Measurements from ENCODE around the gene TBC1D22A. TPM values are rescaled to one million over a fixed set of nuclear protein-coding genes. Genes with fewer than 3 reads are reported as not detected.

The TBC1D22A gene
- total RNA-seq, 1 donor from 2014 or later = 14.0 TPM

GRCh38 chr22:46858181-46858771 is 95.8 kb downstream of the TBC1D22A start:
- ATAC-seq (ENCODE audit: poor library complexity) = no peak
- intact Hi-C loops (cut with DNase I) = no loop called here

GRCh38 chr22:46860562-46860961 is 98.1 kb downstream of the TBC1D22A start:
- intact Hi-C loops (cut with DNase I) = no loop called here
- DNase-seq (no peak), ATAC-seq (ENCODE audit: poor library complexity) (no peak)

More at GRCh38 chr22:46858181-46858771, 95.8 kb downstream of the TBC1D22A start:
- DNase-seq = no peak

- DNase-seq (no peak), ATAC-seq (ENCODE audit: poor library complexity) (no peak)
- intact Hi-C loops (cut with DNase I) = no loop called here
Measured at GRCh38 chr22:46861468-46862367, 99.3 kb downstream of the TBC1D22A start.

GRCh38 chr22:46862418-46863324 is 100.2 kb downstream of the TBC1D22A start:
- intact Hi-C loops (cut with DNase I) = no loop called here
- no peak for ATAC-seq (ENCODE audit: poor library complexity)

GRCh38 chr22:46863794-46864193 is 101.3 kb downstream of the TBC1D22A start:
- intact Hi-C loops (cut with DNase I) = no loop called here
- DNase-seq (no peak), ATAC-seq (ENCODE audit: poor library complexity) (no peak)

More at GRCh38 chr22:46862418-46863324, 100.2 kb downstream of the TBC1D22A start:
- DNase-seq = no peak

GRCh38 chr22:46864314-46865051 is 102.0 kb downstream of the TBC1D22A start:
- ATAC-seq (ENCODE audit: poor library complexity) (no peak), DNase-seq (no peak)
- intact Hi-C loops (cut with DNase I) = no loop called here

- ATAC-seq (ENCODE audit: poor library complexity) = no peak
- no peak for DNase-seq
- intact Hi-C loops (cut with DNase I) = no loop called here
Measured at GRCh38 chr22:46865052-46865434, 102.6 kb downstream of the TBC1D22A start.

GRCh38 chr22:46865642-46866041 is 103.2 kb downstream of the TBC1D22A start:
- DNase-seq (no peak), ATAC-seq (ENCODE audit: poor library complexity) (no peak)
- intact Hi-C loops (cut with DNase I) = no loop called here

- intact Hi-C loops (cut with DNase I) = no loop called here
- ATAC-seq (ENCODE audit: poor library complexity) (no peak), DNase-seq (no peak)
Measured at GRCh38 chr22:46866591-46866990, 104.1 kb downstream of the TBC1D22A start.

- intact Hi-C loops (cut with DNase I) = no loop called here
Measured at GRCh38 chr22:46867106-46867505, 104.7 kb downstream of the TBC1D22A start.

GRCh38 chr22:46869329-46869728 is 106.9 kb downstream of the TBC1D22A start:
- intact Hi-C loops (cut with DNase I) = no loop called here
- DNase-seq (no peak), ATAC-seq (ENCODE audit: poor library complexity) (no peak)

More at GRCh38 chr22:46867106-46867505, 104.7 kb downstream of the TBC1D22A start:
- DNase-seq (no peak), ATAC-seq (ENCODE audit: poor library complexity) (no peak)

- intact Hi-C loops (cut with DNase I) = no loop called here
- DNase-seq (no peak), ATAC-seq (ENCODE audit: poor library complexity) (no peak)
Measured at GRCh38 chr22:46869831-46870441, 107.5 kb downstream of the TBC1D22A start.

- DNase-seq (no peak), ATAC-seq (ENCODE audit: poor library complexity) (no peak)
- intact Hi-C loops (cut with DNase I) = no loop called here
Measured at GRCh38 chr22:46871826-46872225, 109.4 kb downstream of the TBC1D22A start.

- no peak for DNase-seq
- ATAC-seq (ENCODE audit: poor library complexity) = no peak
- intact Hi-C loops (cut with DNase I) = no loop called here
Measured at GRCh38 chr22:46875089-46875488, 112.6 kb downstream of the TBC1D22A start.

GRCh38 chr22:46876357-46876934 is 114.0 kb downstream of the TBC1D22A start:
- no peak for ATAC-seq (ENCODE audit: poor library complexity)
- no peak for DNase-seq
- intact Hi-C loops (cut with DNase I) = no loop called here

- no peak for DNase-seq
- ATAC-seq (ENCODE audit: poor library complexity) = no peak
- intact Hi-C loops (cut with DNase I) = no loop called here
Measured at GRCh38 chr22:46878191-46878948, 115.9 kb downstream of the TBC1D22A start.

GRCh38 chr22:46879083-46879482 is 116.6 kb downstream of the TBC1D22A start:
- ATAC-seq (ENCODE audit: poor library complexity) (no peak), DNase-seq (no peak)
- intact Hi-C loops (cut with DNase I) = no loop called here
